Neural cell (in vitro differentiated cells): ENCODE data around the gene SHISA9. TPM values are rescaled to one million over a fixed set of nuclear protein-coding genes. Genes with fewer than 3 reads are reported as not detected.

ENCODE experiments used
- H2AFZ ChIP-seq: fragments of 200-600, 300-800 bp; sonication (generic), shearing (Covaris generic); 2 replicates; pipeline ENCODE4 v1.6.0; 2014; ENCODE audit warnings: low read depth, mild to moderate bottlenecking, antibody characterized with exemption, low read length, moderate library complexity
- H3F3A ChIP-seq: fragments of 200-600 bp; shearing (Covaris generic); 2 replicates; pipeline ENCODE4 v1.6.1; 2016; ENCODE audit warnings: mild to moderate bottlenecking, moderate library complexity, mixed read lengths, antibody characterized with exemption, low read length; ENCODE audit not compliant: insufficient read depth, poor library complexity, severe bottlenecking
- H3K27ac ChIP-seq: fragments of 200-600, 300-800 bp; sonication (generic), shearing (Covaris generic); 2 replicates; pipeline ENCODE4 v1.5.1; 2014; ENCODE audit warnings: mild to moderate bottlenecking, low read length, moderate library complexity
- H3K27me3 ChIP-seq: fragments of 300-800, 200-600 bp; sonication (generic), shearing (Covaris generic); 2 replicates; pipeline ENCODE4 v1.6.0; 2014; ENCODE audit warnings: mild to moderate bottlenecking, low read depth, low read length, moderate library complexity; ENCODE audit not compliant: insufficient read depth
- H3K36me3 ChIP-seq: fragments of 300-800, 200-600 bp; sonication (generic), shearing (Covaris generic); 2 replicates; pipeline ENCODE4 v1.5.1; 2014; ENCODE audit warnings: mild to moderate bottlenecking, antibody characterized with exemption, low read length, moderate library complexity; ENCODE audit not compliant: insufficient read depth
- H3K4me2 ChIP-seq: fragments of 300-800, 200-600 bp; sonication (generic), shearing (Covaris generic); 2 replicates; pipeline ENCODE4 v1.6.0; 2014; ENCODE audit warnings: mild to moderate bottlenecking, low read length
- H3K4me3 ChIP-seq: fragments of 300-800, 200-600 bp; sonication (generic), shearing (Covaris generic); 2 replicates; pipeline ENCODE4 v1.5.1; 2014; ENCODE audit warnings: mild to moderate bottlenecking, low read length, moderate library complexity
- H3K79me2 ChIP-seq: fragments of 200-600 bp; shearing (Covaris generic); replicated peaks from 2 replicates; pipeline ENCODE4 v1.6.0; 2014; ENCODE audit warnings: mild to moderate bottlenecking, low read length, moderate library complexity; ENCODE audit not compliant: insufficient read depth
- H3K9ac ChIP-seq: fragments of 300-800, 200-600 bp; sonication (generic), shearing (Covaris generic); 2 replicates; pipeline ENCODE4 v1.6.1; 2016; ENCODE audit warnings: mild to moderate bottlenecking, low read length, mixed read lengths
- H3K9me2 ChIP-seq: fragments of 200-600 bp; shearing (Covaris generic); 2 replicates; pipeline ENCODE4 v1.6.1; 2016; ENCODE audit warnings: mild to moderate bottlenecking, low read length, mixed read lengths; ENCODE audit not compliant: insufficient read depth
- H3K9me3 ChIP-seq: fragments of 200-600, 300-800 bp; sonication (generic), shearing (Covaris generic); 2 replicates; pipeline ENCODE4 v1.6.1; 2016; ENCODE audit warnings: mild to moderate bottlenecking, mixed run types, low read length, moderate library complexity, mixed read lengths
- H4K20me1 ChIP-seq: fragments of 200-600 bp; shearing (Covaris generic); 2 replicates; pipeline ENCODE4 v1.6.1; 2016; ENCODE audit warnings: mild to moderate bottlenecking, mixed run types; ENCODE audit not compliant: insufficient read depth
- CTCF ChIP-seq: fragments of 450-650 bp; IDR thresholded peaks from 2 replicates; pipeline ENCODE4 v1.5.1; 2014; ENCODE audit warnings: antibody characterized with exemption, mild to moderate bottlenecking, moderate library complexity; ENCODE audit not compliant: poor library complexity, severe bottlenecking
- EZH2 ChIP-seq: fragments of 200-600, 300-800 bp; shearing (Covaris generic), sonication (generic); IDR thresholded peaks from 2 replicates; pipeline ENCODE4 v1.6.1; 2014; ENCODE audit warnings: antibody characterized with exemption, low read length, borderline replicate concordance, mild to moderate bottlenecking; ENCODE audit not compliant: insufficient read depth, poor library complexity, severe bottlenecking
- MXI1 ChIP-seq: fragments of 450-650 bp; conservative IDR thresholded peaks from 2 replicates; pipeline ENCODE4 v1.6.1; 2014; ENCODE audit warnings: antibody characterized with exemption, mild to moderate bottlenecking; ENCODE audit not compliant: poor library complexity, severe bottlenecking
- POLR2AphosphoS5 ChIP-seq: IDR thresholded peaks from 2 replicates; pipeline ENCODE4 v1.6.1; 2012
- RAD21 ChIP-seq: fragments of 450-650 bp; conservative IDR thresholded peaks from 2 replicates; pipeline ENCODE4 v1.6.1; 2014; ENCODE audit warnings: antibody characterized with exemption, mild to moderate bottlenecking, moderate library complexity
- REST ChIP-seq: IDR thresholded peaks from 2 replicates; pipeline ENCODE4 v1.6.1; 2012; ENCODE audit warnings: borderline replicate concordance
- TAF1 ChIP-seq: IDR thresholded peaks from 2 replicates; pipeline ENCODE4 v1.6.1; 2012; ENCODE audit warnings: low read depth
- polyA plus RNA-seq: library from polyadenylated mRNA; depleted of rRNA; stranded (reverse); fragments of >200 nt; gene quantifications from 2 replicates; pipeline ENCODE4 v1.2.3, GENCODE V29; 2014

SHISA9 gene
- polyA plus RNA-seq, 1 donor from 2014 or later = 2.0 TPM

GRCh38 chr16:12976936-12977335 lies 75.5 kb downstream of the SHISA9 start:
- H3K27ac ChIP-seq = no peak overlapping the region
- no peaks in the 10 kb centered on the region for H4K20me1 ChIP-seq
- TF ChIP-seq REST (no peak), TAF1 (no peak)
- H3K79me2 ChIP-seq = no peaks in the 10 kb centered on the region
- no peaks in the 10 kb centered on the region for H3F3A ChIP-seq
- H3K36me3 ChIP-seq = no peaks in the 10 kb centered on the region
- no peaks in the 10 kb centered on the region for H3K9me2 ChIP-seq
- no peaks in the 10 kb centered on the region for H3K27me3 ChIP-seq
- no peak overlapping the region for H3K9ac ChIP-seq
- H3K9me3 ChIP-seq = no peaks in the 10 kb centered on the region
- no peak overlapping the region for H2AFZ ChIP-seq
- no peak overlapping the region for H3K4me3 ChIP-seq
- no peak overlapping the region for H3K4me2 ChIP-seq

- Histone ChIP-seq H3K36me3 (no peaks in the 10 kb centered on the region), H3F3A (no peaks in the 10 kb centered on the region), H3K27me3 (no peaks in the 10 kb centered on the region), H3K27ac (no peak overlapping the region), H3K79me2 (no peaks in the 10 kb centered on the region), H3K4me2 (no peak overlapping the region), H4K20me1 (no peaks in the 10 kb centered on the region), H3K9ac (no peak overlapping the region), H3K9me2 (no peaks in the 10 kb centered on the region), H3K9me3 (no peaks in the 10 kb centered on the region), H2AFZ (no peak overlapping the region), H3K4me3 (no peak overlapping the region)
- no peak for TF ChIP-seq TAF1
- TF ChIP-seq REST = no peak
- TF ChIP-seq CTCF = no peak
Measured at GRCh38 chr16:12985516-12985915, 84.1 kb downstream of the SHISA9 start.

- no peak overlapping the region for H3K27ac ChIP-seq
- no peaks in the 10 kb centered on the region for H3K9me3 ChIP-seq
- no peaks in the 10 kb centered on the region for H4K20me1 ChIP-seq
- H3K27me3 ChIP-seq = no peaks in the 10 kb centered on the region
- H3K79me2 ChIP-seq = no peaks in the 10 kb centered on the region
- H3F3A ChIP-seq = no peaks in the 10 kb centered on the region
- no peaks in the 10 kb centered on the region for H3K36me3 ChIP-seq
- H3K9ac ChIP-seq = no peak overlapping the region
- no peak overlapping the region for H3K4me2 ChIP-seq
- H3K4me3 ChIP-seq = no peak overlapping the region
- H3K9me2 ChIP-seq = no peaks in the 10 kb centered on the region
- no peak overlapping the region for H2AFZ ChIP-seq
- TF ChIP-seq REST (no peak), TAF1 (no peak), CTCF (no peak), EZH2 (no peak), RAD21 (no peak), POLR2AphosphoS5 (no peak), MXI1 (no peak)
Measured at GRCh38 chr16:12988071-12988470, 86.7 kb downstream of the SHISA9 start.
